Measurements from ENCODE around the gene COG5.

DNA sequence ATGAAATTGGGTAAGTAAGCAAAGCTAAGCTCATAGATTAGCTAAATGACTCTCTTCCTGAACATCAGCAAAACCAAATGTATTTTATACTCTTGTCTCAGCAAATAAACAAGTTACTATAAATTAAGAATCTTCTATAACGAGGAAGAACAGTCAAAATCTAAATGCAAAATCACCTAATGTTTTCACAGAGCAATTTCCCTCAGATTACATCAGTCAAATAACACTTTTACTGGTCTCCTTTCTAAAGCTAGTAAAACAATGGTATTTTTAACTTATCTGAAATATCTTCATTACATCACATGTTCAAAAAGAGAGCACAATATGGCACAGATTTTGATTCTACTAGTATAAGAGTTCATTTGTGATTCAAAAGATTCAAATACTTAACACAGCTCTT, 110.3 kb downstream of the COG5 start:
- TF ChIP-seq GATA2 (IDR thresholded peaks at IDR 0.05; ENCODE audit: low read depth, low read length) (no peak), GATA3 (IDR thresholded peaks at IDR 0.05; ENCODE audit: low read depth, low read length) (no peak)
